ENCODE data around the gene B3GALT2. TPM values are rescaled to one million over a fixed set of nuclear protein-coding genes. Genes with fewer than 3 reads are reported as not detected.
"Not testable (repeated sequence)": the region's sequence is repeated elsewhere in the genome, so short reads cannot be mapped to it uniquely, and the experiment has no call there.

B3GALT2 gene
- 10 to 100 TPM; 11.6 to 42.8 TPM for total RNA-seq
- 10 to 100 TPM; 25.8 to 32.3 TPM for polyA plus RNA-seq (ENCODE audit: insufficient read length in 2 of 2)
- long read RNA-seq, donor 1, transcript B3GALT2-201 (2 exons, 3,274 nt), result major isoform, 9 of 9 reads
- long read RNA-seq, donor 1, partial matches to known transcripts, result 0 of 9 reads
- long read RNA-seq, donor 1, other reads (novel, unspliced or antisense), result 0 of 9 reads
- long read RNA-seq, donor 2, partial matches to known transcripts, result 0 of 3 reads
- long read RNA-seq, donor 2, other reads (novel, unspliced or antisense), result 0 of 3 reads
- long read RNA-seq, donor 3, partial matches to known transcripts, result 0 of 4 reads
- long read RNA-seq, donor 3, other reads (novel, unspliced or antisense), result 0 of 4 reads
- long read RNA-seq, donor 4, partial matches to known transcripts, result 81 of 85 reads
- long read RNA-seq, donor 4, other reads (novel, unspliced or antisense), result 0 of 85 reads

- peak in 5 of 6 donors; percentile 69 to 96 (median 73) for DNase-seq (ENCODE audit: low read depth in 4 of 6, low spot score in 6 of 6)
- peak within 1 kb of the TSS; percentile 60 for H3K4me3 ChIP-seq (ENCODE audit: low read depth, low read length)
- H3K27me3 ChIP-seq (ENCODE audit: control insufficient read depth, insufficient read depth, low read length), result no peaks in the 10 kb centered on the region
- H3K4me1 ChIP-seq (ENCODE audit: control insufficient read depth, insufficient read depth, low read length), result peaks cover 3% of the 10 kb centered on the region
- H3K9me3 ChIP-seq (ENCODE audit: control insufficient read depth, insufficient read depth, low read length), result no peaks in the 10 kb centered on the region
- H3K36me3 ChIP-seq (ENCODE audit: control insufficient read depth, insufficient read depth, low read length), result no peaks in the 10 kb centered on the region
- 6% methylated on average over 12 of the region's 13 CpGs for WGBS (ENCODE audit: insufficient coverage)
- peak within 1 kb of the TSS; percentile 89 for H3K27ac ChIP-seq (ENCODE audit: low read depth, low read length)
Observed at GRCh38 chr1:193185901-193186731, at the start of gene B3GALT2. TSS of gene B3GALT2 (minus strand) at chr1:193186613. CDS start at chr1:193181562, 5,051 bp downstream.

- Histone ChIP-seq H3K36me3 (ENCODE audit: control insufficient read depth, insufficient read depth, low read length) (peaks cover 3% of the 10 kb centered on the region), H3K9me3 (ENCODE audit: control insufficient read depth, insufficient read depth, low read length) (no peaks in the 10 kb centered on the region), H3K4me3 (ENCODE audit: low read depth, low read length) (no peak overlapping the region), H3K27ac (ENCODE audit: low read depth, low read length) (no peak overlapping the region), H3K27me3 (ENCODE audit: control insufficient read depth, insufficient read depth, low read length) (no peaks in the 10 kb centered on the region), H3K4me1 (ENCODE audit: control insufficient read depth, insufficient read depth, low read length) (no peaks in the 10 kb centered on the region)
- DNase-seq (ENCODE audit: low read depth in 4 of 6, low spot score in 6 of 6), result no peak
- no CpG with 5 or more reads among the region's 1 CpG for WGBS (ENCODE audit: insufficient coverage)
Observed at GRCh38 chr1:193234530-193234929, 48.1 kb upstream of the B3GALT2 start.

GRCh38 chr1:193231146-193231545, 44.7 kb upstream of the B3GALT2 start:
- not testable (repeated sequence) for H3K36me3 ChIP-seq (ENCODE audit: control insufficient read depth, insufficient read depth, low read length); H3K27me3 ChIP-seq (ENCODE audit: control insufficient read depth, insufficient read depth, low read length); DNase-seq (ENCODE audit: low read depth in 4 of 6, low spot score in 6 of 6); H3K27ac ChIP-seq (ENCODE audit: low read depth, low read length); H3K4me1 ChIP-seq (ENCODE audit: control insufficient read depth, insufficient read depth, low read length); H3K4me3 ChIP-seq (ENCODE audit: low read depth, low read length); H3K9me3 ChIP-seq (ENCODE audit: control insufficient read depth, insufficient read depth, low read length)

GRCh38 chr1:193229136-193229535, 42.7 kb upstream of the B3GALT2 start:
- Histone ChIP-seq H3K4me1 (ENCODE audit: control insufficient read depth, insufficient read depth, low read length) (no peaks in the 10 kb centered on the region), H3K27ac (ENCODE audit: low read depth, low read length) (no peak overlapping the region), H3K4me3 (ENCODE audit: low read depth, low read length) (no peak overlapping the region), H3K27me3 (ENCODE audit: control insufficient read depth, insufficient read depth, low read length) (no peaks in the 10 kb centered on the region), H3K9me3 (ENCODE audit: control insufficient read depth, insufficient read depth, low read length) (no peaks in the 10 kb centered on the region), H3K36me3 (ENCODE audit: control insufficient read depth, insufficient read depth, low read length) (no peaks in the 10 kb centered on the region)
- WGBS (ENCODE audit: insufficient coverage), result 95% methylated on average over 2 of the region's 3 CpGs
- DNase-seq (ENCODE audit: low read depth in 4 of 6, low spot score in 6 of 6), result no peak

GRCh38 chr1:193222056-193222615, 35.7 kb upstream of the B3GALT2 start:
- no peak overlapping the region for H3K27ac ChIP-seq (ENCODE audit: low read depth, low read length)
- DNase-seq (ENCODE audit: low read depth in 4 of 6, low spot score in 6 of 6), result peak in 2 of 6 donors; percentile 2 to 6
- no peak overlapping the region for H3K4me3 ChIP-seq (ENCODE audit: low read depth, low read length)
- H3K9me3 ChIP-seq (ENCODE audit: control insufficient read depth, insufficient read depth, low read length), result no peaks in the 10 kb centered on the region
- no peaks in the 10 kb centered on the region for H3K27me3 ChIP-seq (ENCODE audit: control insufficient read depth, insufficient read depth, low read length)
- WGBS (ENCODE audit: insufficient coverage), result 17% methylated on average over 1 of the region's 8 CpGs
- H3K4me1 ChIP-seq (ENCODE audit: control insufficient read depth, insufficient read depth, low read length), result no peaks in the 10 kb centered on the region
- peaks cover 2% of the 10 kb centered on the region for H3K36me3 ChIP-seq (ENCODE audit: control insufficient read depth, insufficient read depth, low read length)

GRCh38 chr1:193221651-193222050, 35.2 kb upstream of the B3GALT2 start:
- no peak overlapping the region for H3K4me3 ChIP-seq (ENCODE audit: low read depth, low read length)
- no peaks in the 10 kb centered on the region for H3K27me3 ChIP-seq (ENCODE audit: control insufficient read depth, insufficient read depth, low read length)
- H3K9me3 ChIP-seq (ENCODE audit: control insufficient read depth, insufficient read depth, low read length), result no peaks in the 10 kb centered on the region
- H3K36me3 ChIP-seq (ENCODE audit: control insufficient read depth, insufficient read depth, low read length), result peaks cover 5% of the 10 kb centered on the region
- DNase-seq (ENCODE audit: low read depth in 4 of 6, low spot score in 6 of 6), result peak in 2 of 6 donors; percentile 2 to 59
- H3K4me1 ChIP-seq (ENCODE audit: control insufficient read depth, insufficient read depth, low read length), result no peaks in the 10 kb centered on the region
- H3K27ac ChIP-seq (ENCODE audit: low read depth, low read length), result no peak overlapping the region

GRCh38 chr1:193219391-193219790, 33.0 kb upstream of the B3GALT2 start:
- no peaks in the 10 kb centered on the region for H3K4me1 ChIP-seq (ENCODE audit: control insufficient read depth, insufficient read depth, low read length)
- no peak for DNase-seq (ENCODE audit: low read depth in 4 of 6, low spot score in 6 of 6)
- no peak overlapping the region for H3K4me3 ChIP-seq (ENCODE audit: low read depth, low read length)
- H3K36me3 ChIP-seq (ENCODE audit: control insufficient read depth, insufficient read depth, low read length), result peaks cover 10% of the 10 kb centered on the region
- no CpG with 5 or more reads among the region's 4 CpGs for WGBS (ENCODE audit: insufficient coverage)
- no peak overlapping the region for H3K27ac ChIP-seq (ENCODE audit: low read depth, low read length)
- H3K27me3 ChIP-seq (ENCODE audit: control insufficient read depth, insufficient read depth, low read length), result no peaks in the 10 kb centered on the region
- H3K9me3 ChIP-seq (ENCODE audit: control insufficient read depth, insufficient read depth, low read length), result no peaks in the 10 kb centered on the region

- Histone ChIP-seq H3K9me3 (ENCODE audit: control insufficient read depth, insufficient read depth, low read length) (no peaks in the 10 kb centered on the region), H3K4me1 (ENCODE audit: control insufficient read depth, insufficient read depth, low read length) (no peaks in the 10 kb centered on the region), H3K27me3 (ENCODE audit: control insufficient read depth, insufficient read depth, low read length) (no peaks in the 10 kb centered on the region), H3K36me3 (ENCODE audit: control insufficient read depth, insufficient read depth, low read length) (peaks cover 11% of the 10 kb centered on the region), H3K27ac (ENCODE audit: low read depth, low read length) (no peak overlapping the region), H3K4me3 (ENCODE audit: low read depth, low read length) (no peak overlapping the region)
- 68% methylated on average over 6 of the region's 8 CpGs for WGBS (ENCODE audit: insufficient coverage)
- DNase-seq (ENCODE audit: low read depth in 4 of 6, low spot score in 6 of 6), result no peak
Observed at GRCh38 chr1:193216920-193217319, 30.5 kb upstream of the B3GALT2 start.

- H3K27ac ChIP-seq (ENCODE audit: low read depth, low read length), result no peak overlapping the region
- no peaks in the 10 kb centered on the region for H3K27me3 ChIP-seq (ENCODE audit: control insufficient read depth, insufficient read depth, low read length)
- WGBS (ENCODE audit: insufficient coverage), result no CpG with 5 or more reads among the region's 4 CpGs
- H3K4me1 ChIP-seq (ENCODE audit: control insufficient read depth, insufficient read depth, low read length), result no peaks in the 10 kb centered on the region
- peaks cover 11% of the 10 kb centered on the region for H3K36me3 ChIP-seq (ENCODE audit: control insufficient read depth, insufficient read depth, low read length)
- no peak overlapping the region for H3K4me3 ChIP-seq (ENCODE audit: low read depth, low read length)
- DNase-seq (ENCODE audit: low read depth in 4 of 6, low spot score in 6 of 6), result no peak
- no peaks in the 10 kb centered on the region for H3K9me3 ChIP-seq (ENCODE audit: control insufficient read depth, insufficient read depth, low read length)
Observed at GRCh38 chr1:193213998-193214397, 27.6 kb upstream of the B3GALT2 start.
